Right lobe of liver (tissue), 4 donors: ENCODE data around the gene TUG1.

ENCODE experiments used
- CTCF ChIP-seq, 4 donors: fragments of 200-600 bp in 3 of 4; fragments of 450-650 bp in 1 of 4; IDR thresholded peaks; one replicate each; pipeline versions ENCODE4 v1.5.1 to v1.8.0; 2016 to 2022; ENCODE audit warnings: antibody characterized with exemption in 4 of 4, mild to moderate bottlenecking in 2 of 4
- POLR2A ChIP-seq: fragments of 450-650 bp; IDR thresholded peaks from one replicate; pipeline ENCODE4 v1.6.1; 2017; ENCODE audit warnings: antibody characterized with exemption, mild to moderate bottlenecking
- donor health status: DM: no; HTN: no; CAD: no.
- donor health status: DM: no; HTN: no; CAD: no.
- donor health status: DM: no; HTN: yes; CAD: no.

GRCh38 chr22:30931541-30932300 lies 37.3 kb upstream of the TUG1 start:
- no peak for TF ChIP-seq CTCF (IDR thresholded peaks at IDR 0.05)
- no peak for TF ChIP-seq POLR2A
